H1 (cell line): Measurements from ENCODE around the gene KLHL29. TPM values are rescaled to one million over a fixed set of nuclear protein-coding genes. Genes with fewer than 3 reads are reported as not detected.

Experiments
- CTCF ChIA-PET: fragments of 300-600 bp; sonication (Branson Sonifier 250); formaldehyde crosslinking; loops from one replicate; lab custom pipeline; 2021; ENCODE audit not compliant: partially characterized antibody; lab: Charles Lee
- POLR2A ChIA-PET: fragments of 300-600 bp; sonication (Branson Sonifier 250); formaldehyde crosslinking; loops from one replicate; lab custom pipeline; 2021; ENCODE audit warnings: inconsistent platforms; ENCODE audit not compliant: partially characterized antibody; lab: Charles Lee
- DNase-seq, 2 experiments: peaks; one replicate each; pipeline versions ENCODE4 v3.0.0 to v3.0.0-alpha.2; 2010 to 2022; ENCODE audit warnings: low spot score in 2 of 2, low read depth in 1 of 2, mixed read lengths in 1 of 2
- FAIRE-seq: peaks from 2 replicates; lab custom pipeline; 2011; peaks lifted over from hg19 to GRCh38; lab: Jason Lieb, UNC
- H2AFZ ChIP-seq: 2 replicates; pipeline ENCODE4 v1.8.1; 2012; ENCODE audit warnings: low read length, inconsistent platforms
- H2AK5ac ChIP-seq: 2 replicates; pipeline ENCODE4 v1.6.1; 2013; ENCODE audit warnings: low read depth, low read length
- H2BK120ac ChIP-seq: replicated peaks from 2 replicates; pipeline ENCODE3; 2013; ENCODE audit warnings: low read depth, low read length, inconsistent platforms
- H2BK12ac ChIP-seq: 2 replicates; pipeline ENCODE4 v1.6.1; 2013; ENCODE audit warnings: low read depth, low read length
- H2BK15ac ChIP-seq: 2 replicates; pipeline ENCODE4 v1.6.1; 2013; ENCODE audit warnings: low read length
- H2BK20ac ChIP-seq: 2 replicates; pipeline ENCODE4 v1.6.1; 2013; ENCODE audit warnings: low read length
- H2BK5ac ChIP-seq: 2 replicates; pipeline ENCODE4 v1.6.1; 2013; ENCODE audit warnings: low read depth, low read length
- H3K14ac ChIP-seq: 2 replicates; pipeline ENCODE4 v1.6.1; 2013; ENCODE audit warnings: inconsistent platforms; ENCODE audit not compliant: insufficient read length
- H3K18ac ChIP-seq: 2 replicates; pipeline ENCODE4 v1.6.1; 2013; ENCODE audit warnings: low read length; ENCODE audit errors: extremely low read depth
- H3K23ac ChIP-seq: 2 replicates; pipeline ENCODE4 v1.6.1; 2013; ENCODE audit warnings: inconsistent platforms; ENCODE audit not compliant: insufficient read length
- H3K23me2 ChIP-seq: 2 replicates; pipeline ENCODE4 v1.6.1; 2013; ENCODE audit warnings: low read depth, low read length
- H3K27ac ChIP-seq: 2 replicates; pipeline ENCODE4 v1.6.1; 2011; ENCODE audit warnings: low read depth, low read length, inconsistent platforms
- H3K27me3 ChIP-seq, 4 experiments: replicated peaks in 1 of 4; 1 replicate in 1 of 4; 2 replicates in 3 of 4; pipeline versions ENCODE4 v1.6.1 to v1.8.1; 2011 to 2013; ENCODE audit warnings: low read length in 3 of 4, mild to moderate bottlenecking in 3 of 4, inconsistent platforms in 2 of 4, mixed read lengths in 2 of 4, moderate library complexity in 1 of 4; ENCODE audit not compliant: control insufficient read depth in 3 of 4, insufficient read depth in 3 of 4; ENCODE audit errors: extremely low read depth in 1 of 4
- H3K36me3 ChIP-seq, 4 experiments: 2 replicates each; pipeline versions ENCODE4 v1.6.1 to v1.8.1; 2011 to 2013; ENCODE audit warnings: mild to moderate bottlenecking in 4 of 4, low read length in 3 of 4, moderate library complexity in 2 of 4, control low read depth in 1 of 4, inconsistent platforms in 1 of 4; ENCODE audit not compliant: insufficient read depth in 4 of 4, control insufficient read depth in 2 of 4
- H3K4ac ChIP-seq: replicated peaks from 2 replicates; pipeline ENCODE3; 2013; ENCODE audit warnings: low read length, low read depth, mixed read lengths, inconsistent platforms; ENCODE audit not compliant: insufficient read length
- H3K4me1 ChIP-seq, 4 experiments: replicated peaks in 1 of 4; 1 replicate in 1 of 4; 2 replicates in 3 of 4; pipeline versions ENCODE4 v1.6.1 to v1.8.1; 2011 to 2013; ENCODE audit warnings: low read length in 3 of 4, inconsistent platforms in 2 of 4, mixed read lengths in 1 of 4; ENCODE audit not compliant: insufficient read depth in 4 of 4, control insufficient read depth in 3 of 4
- H3K4me2 ChIP-seq, 2 experiments: 2 replicates each; pipeline versions ENCODE4 v1.6.1 to v1.8.1; 2011 to 2013; ENCODE audit warnings: low read depth in 2 of 2, low read length in 2 of 2, control low read depth in 1 of 2, inconsistent platforms in 1 of 2, mild to moderate bottlenecking in 1 of 2; ENCODE audit not compliant: insufficient read depth in 1 of 2
- H3K4me3 ChIP-seq, 4 experiments: fragments of 200-600, 300-600 bp in 1 of 4; sonication (generic), shearing (Covaris generic), sonication (Bioruptor Twin) in 1 of 4; 2 replicates each; pipeline versions ENCODE4 v1.5.1 to v1.8.1; 2011 to 2016; ENCODE audit warnings: low read length in 4 of 4, low read depth in 3 of 4, control low read depth in 2 of 4, inconsistent platforms in 2 of 4, mild to moderate bottlenecking in 2 of 4, mixed read lengths in 1 of 4, moderate library complexity in 1 of 4; ENCODE audit not compliant: insufficient read depth in 2 of 4; ENCODE audit errors: extremely low read depth in 1 of 4
- H3K56ac ChIP-seq: replicated peaks from 2 replicates; pipeline ENCODE3; 2013; ENCODE audit warnings: low read depth, mild to moderate bottlenecking, mixed read lengths, low read length, inconsistent platforms; ENCODE audit not compliant: insufficient read length
- H3K79me1 ChIP-seq: 2 replicates; pipeline ENCODE4 v1.6.1; 2013; ENCODE audit warnings: low read depth, low read length, control low read depth
- H3K79me2 ChIP-seq, 2 experiments: 2 replicates each; pipeline versions ENCODE4 v1.6.1 to v1.8.1; 2012 to 2013; ENCODE audit warnings: low read length in 2 of 2, mild to moderate bottlenecking in 2 of 2, inconsistent platforms in 1 of 2; ENCODE audit not compliant: insufficient read depth in 2 of 2, control insufficient read depth in 1 of 2
- H3K9ac ChIP-seq, 4 experiments: replicated peaks in 1 of 4; 1 replicate in 1 of 4; 2 replicates in 3 of 4; pipeline versions ENCODE4 v1.6.1 to v1.8.1; 2011 to 2013; ENCODE audit warnings: low read depth in 3 of 4, low read length in 3 of 4, control low read depth in 2 of 4, mild to moderate bottlenecking in 2 of 4, moderate library complexity in 2 of 4, inconsistent platforms in 1 of 4; ENCODE audit errors: extremely low read depth in 1 of 4
- H3K9me3 ChIP-seq, 2 experiments: 2 replicates each; pipeline versions ENCODE4 v1.6.1 to v1.8.1; 2012 to 2013; ENCODE audit warnings: mild to moderate bottlenecking in 2 of 2, moderate library complexity in 2 of 2, control low read depth in 1 of 2, inconsistent platforms in 1 of 2, low read depth in 1 of 2, low read length in 1 of 2, mixed read lengths in 1 of 2; ENCODE audit not compliant: insufficient read depth in 2 of 2
- H4K20me1 ChIP-seq, 2 experiments: replicated peaks in 1 of 2; 2 replicates each; pipeline versions ENCODE3 to v1.8.1; 2011 to 2013; ENCODE audit warnings: inconsistent platforms in 2 of 2, low read length in 2 of 2, mild to moderate bottlenecking in 1 of 2; ENCODE audit not compliant: insufficient read depth in 2 of 2, control insufficient read depth in 1 of 2
- H4K5ac ChIP-seq: 2 replicates; pipeline ENCODE4 v1.6.1; 2013; ENCODE audit warnings: low read length, low read depth, mixed read lengths, inconsistent platforms; ENCODE audit not compliant: insufficient read length
- H4K8ac ChIP-seq: 2 replicates; pipeline ENCODE4 v1.8.0; 2013; ENCODE audit warnings: mild to moderate bottlenecking, moderate library complexity, low read length, inconsistent platforms; ENCODE audit not compliant: insufficient read depth; ENCODE audit errors: extremely low read depth
- H4K91ac ChIP-seq: replicated peaks from 2 replicates; pipeline ENCODE3; 2013; ENCODE audit warnings: low read length, mixed read lengths, inconsistent platforms; ENCODE audit not compliant: insufficient read length
- CTBP2 ChIP-seq: IDR thresholded peaks from 2 replicates; pipeline ENCODE4 v1.7.0; 2011; ENCODE audit warnings: borderline replicate concordance, mild to moderate bottlenecking, moderate library complexity, mixed read lengths, low read length; ENCODE audit not compliant: insufficient read depth, insufficient read length
- GTF2F1 ChIP-seq: IDR thresholded peaks from 2 replicates; pipeline ENCODE4 v1.6.1; 2012; ENCODE audit warnings: low read depth, low read length, improper control_type of control experiment, borderline replicate concordance
- MAX ChIP-seq: IDR thresholded peaks from 2 replicates; pipeline ENCODE4 v1.6.1; 2012; ENCODE audit warnings: inconsistent platforms
- RNF2 ChIP-seq: fragments of 200-900, 300-1000 bp; sonication (generic); IDR thresholded peaks from 2 replicates; pipeline ENCODE4 v1.7.1; 2016; ENCODE audit warnings: borderline replicate concordance, low read depth, mild to moderate bottlenecking, antibody characterized with exemption, low read length; ENCODE audit not compliant: poor library complexity, severe bottlenecking; ENCODE audit errors: missing control alignments
- SUZ12 ChIP-seq: fragments of 200-600 bp; sonication (generic); IDR thresholded peaks from 2 replicates; pipeline ENCODE4 v1.6.1; 2012; ENCODE audit warnings: mild to moderate bottlenecking, inconsistent platforms, low read length, moderate library complexity, mixed read lengths
- WGBS, 2 experiments: shearing (Covaris generic) in 1 of 2; methylation state at CpG; one replicate each; pipeline versions ENCODE4 v1.1.6 to v1.1.7; 2013 to 2015; ENCODE audit warnings: low lambda C conversion rate in 2 of 2, mixed read lengths in 2 of 2, inconsistent platforms in 1 of 2, low coverage in 1 of 2, missing lambda C conversion rate in 1 of 2; ENCODE audit not compliant: insufficient replicate concordance in 2 of 2, insufficient coverage in 1 of 2, insufficient read length in 1 of 2; ENCODE audit errors: extremely low coverage in 1 of 2, missing lambda C conversion rate in 1 of 2; 5-methylcytosine and 5-hydroxymethylcytosine counted together
- polyA plus RNA-seq, 7 experiments: library from polyadenylated mRNA; depleted of rRNA in 3 of 7; stranded (reverse) in 5 of 7; unstranded in 2 of 7; fragments of >200 nt in 5 of 7; fragments of 200-250 nt in 2 of 7; gene quantifications; 1 replicate in 5 of 7; 2 replicates in 1 of 7; 4 replicates in 1 of 7; pipeline versions ENCODE4 v1.2.1 to v1.2.3, GENCODE V29; 2011 to 2013; ENCODE audit warnings: missing spikeins in 2 of 7, mixed read lengths in 2 of 7
- total RNA-seq: library from RNA; stranded (reverse); fragmentation: NEBNext Ultra II Directional; extraction: Animal tissue kit (Norgen Biotek cat#: 25700); gene quantifications from 2 replicates; pipeline ENCODE4 v1.2.1, GENCODE V29; 2021
- TF ChIP-seq, protein P1 (sequence below): IDR thresholded peaks from 2 replicates; pipeline ENCODE4 v1.6.1; 2012; ENCODE audit warnings: low read length, inconsistent platforms
- TF ChIP-seq, protein P2 (sequence below): IDR thresholded peaks from 2 replicates; pipeline ENCODE4 v1.6.1; 2011; ENCODE audit warnings: low read length, improper control_type of control experiment

The KLHL29 gene
- total and polyA plus RNA-seq, 2 of the 8 experiments (the other 6 are each of a cell fraction or from before 2014, with no cell fraction given), result 1.1 to 4.7 TPM

DNA sequence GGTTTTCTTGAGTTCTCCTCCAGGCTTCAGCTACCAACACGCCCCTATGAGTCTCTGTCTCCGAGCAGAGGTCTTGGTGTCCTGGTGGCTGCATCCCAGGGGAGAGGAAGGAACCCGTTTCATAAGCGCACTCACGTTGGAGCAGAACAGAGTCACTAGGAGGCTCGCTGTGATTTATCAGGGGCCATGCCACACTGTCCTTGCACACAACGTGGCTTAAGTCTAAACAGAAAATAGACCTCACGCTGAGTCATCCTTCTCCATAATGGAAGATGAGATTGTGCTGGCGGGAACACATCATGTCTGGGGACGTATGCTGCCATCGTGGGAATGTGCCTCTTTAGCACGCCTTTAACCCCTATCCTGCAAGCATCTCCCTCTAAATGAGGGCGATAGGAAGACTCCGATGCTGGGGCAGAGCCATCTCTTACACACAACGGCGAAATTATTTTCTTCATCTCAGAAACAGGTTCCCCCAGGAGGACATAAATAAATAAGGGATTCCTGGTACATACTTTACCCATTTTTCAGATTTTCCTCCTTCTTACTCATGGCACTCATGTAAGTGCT lies 211.4 kb downstream of the KLHL29 start:
- Histone ChIP-seq H2BK15ac (no peak overlapping the region), H4K91ac (no peak overlapping the region), H2BK12ac (peak overlapping the region; percentile 75; the same call in 1 of the 2 replicates), H4K20me1 (no peaks in the 10 kb centered on the region), H3K9me3 (no peaks in the 10 kb centered on the region), H3K9ac (no peak overlapping the region), H2BK20ac (peak overlapping the region; percentile 43; the same call in 1 of the 2 replicates), H3K79me2 (no peaks in the 10 kb centered on the region), H2BK120ac (no peak overlapping the region), H3K27ac (no peak overlapping the region), H2AK5ac (peak overlapping the region; percentile 82; the same call in 1 of the 2 replicates), H2AFZ (no peak overlapping the region), H3K56ac (no peak overlapping the region), H3K4ac (no peak overlapping the region), H3K4me1 (peaks cover 0 to 4% (median under 1%) of the 10 kb centered on the region in 4 experiments; a peak in 3 of 7 replicates), H3K4me3 (no peak overlapping the region), H4K5ac (no peak overlapping the region), H3K27me3 (no peaks in the 10 kb centered on the region), H3K14ac (no peak overlapping the region), H3K4me2 (no peak overlapping the region), H3K36me3 (no peaks in the 10 kb centered on the region), H3K79me1 (no peaks in the 10 kb centered on the region), H2BK5ac (no peak overlapping the region), H4K8ac (0 out of 2 replicates have a peak overlapping the region, but pooled peaks have one; percentile 38), H3K23ac (no peak overlapping the region), H3K18ac (no peak overlapping the region; the same call in 1 of the 2 replicates), H3K23me2 (no peaks in the 10 kb centered on the region)
- ChIA-PET CTCF (interaction anchor here (0.6 to 1.7 kb wide), 5 partner anchors 10 to 79 kb away, joined by 3 to 10 read pairs (median 4); no protein-coding TSS in a partner anchor), POLR2A (interaction anchor here (0.8 to 1.6 kb wide), 3 partner anchors 12 to 20 kb away, joined by 3 read pairs; no protein-coding TSS in a partner anchor)
- WGBS, 2 experiments, result 95% methylated on average over 16 of the region's 16 CpGs; no CpG with 5 or more reads in 1 of the 2 experiments
- TF ChIP-seq, protein P1, sequence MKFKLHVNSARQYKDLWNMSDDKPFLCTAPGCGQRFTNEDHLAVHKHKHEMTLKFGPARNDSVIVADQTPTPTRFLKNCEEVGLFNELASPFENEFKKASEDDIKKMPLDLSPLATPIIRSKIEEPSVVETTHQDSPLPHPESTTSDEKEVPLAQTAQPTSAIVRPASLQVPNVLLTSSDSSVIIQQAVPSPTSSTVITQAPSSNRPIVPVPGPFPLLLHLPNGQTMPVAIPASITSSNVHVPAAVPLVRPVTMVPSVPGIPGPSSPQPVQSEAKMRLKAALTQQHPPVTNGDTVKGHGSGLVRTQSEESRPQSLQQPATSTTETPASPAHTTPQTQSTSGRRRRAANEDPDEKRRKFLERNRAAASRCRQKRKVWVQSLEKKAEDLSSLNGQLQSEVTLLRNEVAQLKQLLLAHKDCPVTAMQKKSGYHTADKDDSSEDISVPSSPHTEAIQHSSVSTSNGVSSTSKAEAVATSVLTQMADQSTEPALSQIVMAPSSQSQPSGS, result no peak
- TF ChIP-seq CTBP2, result no peak
- TF ChIP-seq RNF2, result no peak
- no peak for TF ChIP-seq SUZ12
- TF ChIP-seq, protein P2, sequence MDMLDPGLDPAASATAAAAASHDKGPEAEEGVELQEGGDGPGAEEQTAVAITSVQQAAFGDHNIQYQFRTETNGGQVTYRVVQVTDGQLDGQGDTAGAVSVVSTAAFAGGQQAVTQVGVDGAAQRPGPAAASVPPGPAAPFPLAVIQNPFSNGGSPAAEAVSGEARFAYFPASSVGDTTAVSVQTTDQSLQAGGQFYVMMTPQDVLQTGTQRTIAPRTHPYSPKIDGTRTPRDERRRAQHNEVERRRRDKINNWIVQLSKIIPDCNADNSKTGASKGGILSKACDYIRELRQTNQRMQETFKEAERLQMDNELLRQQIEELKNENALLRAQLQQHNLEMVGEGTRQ, result no peak
- no peak for TF ChIP-seq GTF2F1
- no peak for TF ChIP-seq MAX
- no peak for FAIRE-seq
- no peak for DNase-seq
